ENCODE data around the gene JPT1.
A peak's percentile ranks its signal among the peaks of the same experiment; 100 is the strongest.

DNA sequence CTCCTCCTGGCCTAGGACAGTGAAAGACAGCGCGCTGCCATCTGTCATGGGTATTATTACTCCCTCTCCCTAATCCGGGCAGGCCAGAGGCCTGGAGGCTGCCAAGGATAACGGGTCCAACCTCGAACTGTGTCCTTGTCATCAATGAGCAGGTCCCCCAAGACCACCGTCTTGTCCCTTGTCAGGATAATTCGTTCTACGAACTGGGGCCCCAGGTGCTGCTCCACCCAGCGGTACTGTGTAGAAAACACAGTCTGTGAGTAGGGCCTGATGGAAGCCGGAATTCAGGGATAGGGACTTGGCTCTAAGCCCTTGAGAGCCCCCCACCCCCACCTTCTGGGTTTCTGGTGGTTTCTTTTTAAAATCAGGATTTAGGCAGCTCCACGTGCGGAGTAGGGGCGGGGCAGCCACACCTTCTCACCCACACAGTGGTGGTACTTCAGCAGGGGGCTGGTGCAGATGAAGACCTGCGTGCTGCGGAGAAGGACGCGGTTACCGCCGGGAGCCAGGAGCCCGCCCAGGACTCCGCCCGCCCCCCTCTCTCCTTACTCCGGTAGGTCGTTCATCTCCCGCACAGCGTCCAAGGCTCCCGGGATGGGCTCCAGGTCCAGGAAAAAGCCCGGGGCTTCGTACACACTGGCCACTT is 23.6 kb downstream of the JPT1 start:
- TF ChIP-seq, protein P1, sequence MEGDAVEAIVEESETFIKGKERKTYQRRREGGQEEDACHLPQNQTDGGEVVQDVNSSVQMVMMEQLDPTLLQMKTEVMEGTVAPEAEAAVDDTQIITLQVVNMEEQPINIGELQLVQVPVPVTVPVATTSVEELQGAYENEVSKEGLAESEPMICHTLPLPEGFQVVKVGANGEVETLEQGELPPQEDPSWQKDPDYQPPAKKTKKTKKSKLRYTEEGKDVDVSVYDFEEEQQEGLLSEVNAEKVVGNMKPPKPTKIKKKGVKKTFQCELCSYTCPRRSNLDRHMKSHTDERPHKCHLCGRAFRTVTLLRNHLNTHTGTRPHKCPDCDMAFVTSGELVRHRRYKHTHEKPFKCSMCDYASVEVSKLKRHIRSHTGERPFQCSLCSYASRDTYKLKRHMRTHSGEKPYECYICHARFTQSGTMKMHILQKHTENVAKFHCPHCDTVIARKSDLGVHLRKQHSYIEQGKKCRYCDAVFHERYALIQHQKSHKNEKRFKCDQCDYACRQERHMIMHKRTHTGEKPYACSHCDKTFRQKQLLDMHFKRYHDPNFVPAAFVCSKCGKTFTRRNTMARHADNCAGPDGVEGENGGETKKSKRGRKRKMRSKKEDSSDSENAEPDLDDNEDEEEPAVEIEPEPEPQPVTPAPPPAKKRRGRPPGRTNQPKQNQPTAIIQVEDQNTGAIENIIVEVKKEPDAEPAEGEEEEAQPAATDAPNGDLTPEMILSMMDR (IDR thresholded peaks at IDR 0.05) = peak in 1 of 3 experiments; percentile 22
- no peak for TF ChIP-seq POLR2A (IDR thresholded peaks at IDR 0.05)

Measured in vagina (tissue), 2 donors.